Brain microvascular endothelial cell (primary cell): ENCODE results near the gene NDUFA12.

Experiments
- DNase-seq: peaks from one replicate; pipeline ENCODE4 v3.0.0-alpha.2; 2020
- H3K27ac ChIP-seq: fragments of 250-450 bp; sonication (Bioruptor Pico); 2 replicates; pipeline ENCODE4 v1.5.1; 2020; ENCODE audit warnings: mild to moderate bottlenecking, moderate library complexity
- H3K27me3 ChIP-seq: fragments of 250-450 bp; sonication (Bioruptor Pico); replicated peaks from 2 replicates; pipeline ENCODE4 v1.5.1; 2020; ENCODE audit warnings: mild to moderate bottlenecking
- H3K36me3 ChIP-seq: fragments of 250-450 bp; sonication (Bioruptor Pico); replicated peaks from 2 replicates; pipeline ENCODE4 v1.5.1; 2020; ENCODE audit warnings: mild to moderate bottlenecking
- H3K4me3 ChIP-seq: 2 replicates; pipeline ENCODE4 v1.5.1; 2011; ENCODE audit warnings: low read depth, mild to moderate bottlenecking, control low read depth, low read length, moderate library complexity
- in situ Hi-C: cut with HindIII; loops from 2 replicates; pipeline ENCODE4 v1.10.0; 2017; ENCODE audit warnings: low sequenced_read_pairs, low pct_ligation_motif_present
- TF ChIP-seq, protein P1 (sequence below): IDR thresholded peaks from 2 replicates; pipeline ENCODE4 v1.5.1; 2011; ENCODE audit warnings: low read depth, mild to moderate bottlenecking, moderate library complexity, low read length, control low read depth, inconsistent platforms; ENCODE audit errors: missing control alignments

NDUFA12 gene

DNA sequence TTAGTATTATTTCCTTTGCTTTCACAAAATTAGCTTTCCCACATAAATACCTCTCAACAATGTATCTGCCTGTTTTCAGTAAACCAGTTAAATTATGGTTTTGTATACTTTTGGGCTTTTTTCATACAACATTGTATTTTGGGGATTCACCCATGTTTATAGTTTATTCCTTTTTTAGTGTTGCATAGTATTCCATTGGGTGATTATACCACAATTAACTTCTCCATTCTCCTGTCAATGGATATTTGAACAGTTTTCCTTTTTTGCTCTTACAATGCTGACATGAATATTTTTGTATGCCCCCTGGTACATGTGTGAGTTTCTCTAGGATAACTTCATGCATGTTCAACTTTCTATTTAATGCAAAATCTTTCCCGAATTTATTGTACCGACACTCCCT is 12.6 kb upstream of the NDUFA12 start:
- Histone ChIP-seq H3K27ac (no peak overlapping the region), H3K27me3 (no peaks in the 10 kb centered on the region), H3K36me3 (no peaks in the 10 kb centered on the region), H3K4me3 (no peak overlapping the region)
- in situ Hi-C loops = no loop called here
- DNase-seq = no peak
- TF ChIP-seq, protein P1, sequence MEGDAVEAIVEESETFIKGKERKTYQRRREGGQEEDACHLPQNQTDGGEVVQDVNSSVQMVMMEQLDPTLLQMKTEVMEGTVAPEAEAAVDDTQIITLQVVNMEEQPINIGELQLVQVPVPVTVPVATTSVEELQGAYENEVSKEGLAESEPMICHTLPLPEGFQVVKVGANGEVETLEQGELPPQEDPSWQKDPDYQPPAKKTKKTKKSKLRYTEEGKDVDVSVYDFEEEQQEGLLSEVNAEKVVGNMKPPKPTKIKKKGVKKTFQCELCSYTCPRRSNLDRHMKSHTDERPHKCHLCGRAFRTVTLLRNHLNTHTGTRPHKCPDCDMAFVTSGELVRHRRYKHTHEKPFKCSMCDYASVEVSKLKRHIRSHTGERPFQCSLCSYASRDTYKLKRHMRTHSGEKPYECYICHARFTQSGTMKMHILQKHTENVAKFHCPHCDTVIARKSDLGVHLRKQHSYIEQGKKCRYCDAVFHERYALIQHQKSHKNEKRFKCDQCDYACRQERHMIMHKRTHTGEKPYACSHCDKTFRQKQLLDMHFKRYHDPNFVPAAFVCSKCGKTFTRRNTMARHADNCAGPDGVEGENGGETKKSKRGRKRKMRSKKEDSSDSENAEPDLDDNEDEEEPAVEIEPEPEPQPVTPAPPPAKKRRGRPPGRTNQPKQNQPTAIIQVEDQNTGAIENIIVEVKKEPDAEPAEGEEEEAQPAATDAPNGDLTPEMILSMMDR = no peak

DNA sequence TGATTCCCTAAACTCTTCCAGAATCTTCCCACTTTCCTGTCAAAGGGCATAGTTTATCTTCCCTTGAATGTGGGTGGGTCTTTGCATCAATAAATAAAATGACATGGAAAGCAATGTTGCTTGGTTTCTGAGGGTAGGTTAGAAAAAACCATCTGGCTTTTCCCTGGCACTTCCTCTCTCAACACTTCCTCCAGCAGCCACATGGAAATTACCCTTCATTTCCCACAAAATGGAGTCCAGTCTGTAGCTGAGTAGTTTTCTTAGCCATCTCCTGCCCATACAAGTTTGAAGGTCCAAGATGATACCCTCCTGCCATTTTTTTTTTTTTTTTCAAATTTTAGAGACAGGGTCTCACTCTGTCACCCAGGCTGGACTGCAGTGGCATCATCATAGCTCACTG is 11.1 kb upstream of the NDUFA12 start:
- TF ChIP-seq, protein P1 = no peak
- in situ Hi-C loops = no loop called here
- no peak overlapping the region for H3K27ac ChIP-seq

DNA sequence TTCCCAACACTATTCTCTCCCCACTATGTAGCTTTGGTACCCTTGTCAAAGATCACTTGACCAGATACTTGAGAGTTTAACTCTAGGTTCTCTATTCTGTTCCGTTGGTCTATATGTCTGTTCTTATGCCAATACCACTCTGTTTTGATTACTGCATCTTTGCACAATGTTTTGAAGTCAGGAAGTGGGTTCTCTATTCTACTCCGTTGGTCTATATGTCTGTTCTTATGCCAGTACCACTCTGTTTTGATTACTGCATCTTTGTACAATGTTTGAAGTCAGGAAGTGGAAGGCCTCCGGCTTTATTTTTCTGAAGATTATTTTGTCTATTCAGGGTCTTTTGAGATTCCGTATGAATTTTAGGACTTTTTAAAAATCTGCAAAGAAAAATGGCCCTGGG is 2.7 kb upstream of the NDUFA12 start:
- Histone ChIP-seq H3K36me3 (peaks cover under 1% of the 10 kb centered on the region), H3K27ac (no peak overlapping the region), H3K27me3 (no peaks in the 10 kb centered on the region), H3K4me3 (no peak overlapping the region)
- in situ Hi-C loops = no loop called here
- TF ChIP-seq, protein P1 = no peak
- no peak for DNase-seq

More for the DNA sequence above, 11.1 kb upstream of the NDUFA12 start:
- Histone ChIP-seq H3K4me3 (no peak overlapping the region), H3K36me3 (no peaks in the 10 kb centered on the region), H3K27me3 (no peaks in the 10 kb centered on the region)
- no peak for DNase-seq

DNA sequence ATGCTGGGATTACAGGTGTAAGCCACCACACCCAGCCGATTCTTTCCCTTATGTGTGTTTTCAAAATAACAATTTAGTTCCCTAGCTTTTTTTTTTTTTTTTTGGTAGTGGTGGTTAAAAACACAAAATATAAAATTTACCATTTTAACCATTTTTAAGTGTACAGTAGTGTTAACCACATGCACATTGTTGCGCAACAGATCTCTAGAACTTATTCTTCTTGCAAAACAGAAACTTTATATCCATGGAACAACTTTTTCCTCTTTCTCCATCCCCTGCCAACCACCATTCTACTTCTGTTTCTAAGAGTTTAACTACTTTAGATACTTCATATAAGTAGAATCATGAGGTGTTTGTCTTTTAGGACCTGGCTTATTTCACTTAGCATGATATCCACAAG is 1.1 kb upstream of the NDUFA12 start:
- Histone ChIP-seq H3K27me3 (no peaks in the 10 kb centered on the region), H3K4me3 (no peak overlapping the region), H3K27ac (no peak overlapping the region), H3K36me3 (peaks cover 2% of the 10 kb centered on the region)
- DNase-seq = no peak
- in situ Hi-C loops = no loop called here
- TF ChIP-seq, protein P1 = no peak

DNA sequence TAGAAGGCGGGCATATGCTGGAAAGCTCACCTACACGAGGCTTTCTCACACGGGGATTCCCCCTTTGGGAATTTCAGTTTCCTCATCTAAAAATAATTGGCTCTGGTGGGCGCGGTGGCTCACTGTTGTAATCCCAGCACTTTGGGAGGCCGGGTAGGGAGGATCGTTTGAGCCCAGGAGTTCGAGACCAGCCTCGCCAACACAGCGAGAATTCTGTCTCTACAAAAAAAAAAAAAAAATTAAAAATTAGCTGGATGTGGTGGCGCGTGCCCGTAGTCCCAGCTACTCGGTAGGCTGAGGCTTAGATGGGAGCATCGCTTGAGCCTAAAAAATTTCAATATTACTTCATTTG is 400 bp upstream of the NDUFA12 start:
- H3K27ac ChIP-seq = peak overlapping the region; percentile 83
- in situ Hi-C loops = no loop called here
- peaks cover 2% of the 10 kb centered on the region for H3K36me3 ChIP-seq
- peak overlapping the region; percentile 94 for H3K4me3 ChIP-seq
- TF ChIP-seq, protein P1 = no peak
- no peak for DNase-seq
- no peaks in the 10 kb centered on the region for H3K27me3 ChIP-seq

DNA sequence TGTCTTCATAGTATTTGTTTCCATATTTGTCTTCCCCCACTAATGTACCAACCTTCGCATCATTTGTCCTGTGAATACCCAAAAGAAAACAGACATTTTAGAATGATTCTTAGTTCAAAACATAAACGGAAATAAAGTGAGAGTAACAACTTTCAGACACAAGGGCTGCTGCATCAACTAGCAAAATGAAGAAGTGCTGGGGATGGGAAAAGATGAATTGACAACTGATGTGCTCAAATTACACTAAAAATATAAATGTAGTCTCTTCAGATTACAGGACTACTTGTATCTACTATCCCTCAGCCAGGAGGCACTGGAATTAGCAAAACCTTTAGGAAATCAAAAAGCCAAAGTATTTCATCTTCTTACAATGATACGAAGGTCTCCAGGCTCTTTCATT is 743 bp downstream of the NDUFA12 start:
- in situ Hi-C loops = no loop called here
- TF ChIP-seq, protein P1 = no peak

More for the DNA sequence above, 743 bp downstream of the NDUFA12 start:
- peak overlapping the region; percentile 83 for H3K27ac ChIP-seq
- H3K27me3 ChIP-seq = no peaks in the 10 kb centered on the region
- peak overlapping the region; percentile 94 for H3K4me3 ChIP-seq
- no peak for DNase-seq
- H3K36me3 ChIP-seq = peaks cover 2% of the 10 kb centered on the region
